ENCODE results near the gene PKD2L1. TPM values are rescaled to one million over a fixed set of nuclear protein-coding genes. Genes with fewer than 3 reads are reported as not detected.

PKD2L1 gene
- total RNA-seq, 4 donors from 2014 or later = 0.42 TPM; not detected in 3

DNA sequence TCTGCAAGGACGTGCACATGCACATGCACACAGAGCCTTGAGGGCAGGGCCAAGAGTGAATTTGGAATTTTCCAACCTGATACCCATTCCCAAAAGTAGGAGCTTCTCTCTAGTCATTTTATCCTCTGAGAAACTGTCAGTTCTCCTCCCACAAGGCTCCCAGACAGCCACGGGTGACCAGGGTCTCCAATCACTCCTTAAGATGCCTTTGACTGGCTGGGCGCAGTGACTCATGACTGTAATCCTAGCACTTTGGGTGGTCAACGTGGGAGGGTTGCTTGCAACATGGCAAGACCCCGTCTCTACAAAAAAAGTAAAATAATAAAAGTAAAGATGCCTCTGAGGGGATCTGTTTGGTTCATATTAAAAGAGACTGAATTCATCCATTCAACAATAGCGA lies 30.2 kb upstream of the PKD2L1 start:
- DNase-seq (ENCODE audit: low spot score in 2 of 2) = no peak
- WGBS, 2 donors = 68 to 71% methylated on average over 6 of the region's 6 CpGs
- H3K27ac ChIP-seq = peak overlapping the region in 2 of 4 donors; percentile 21 to 62
- H3K4me3 ChIP-seq = no peak overlapping the region
- no peaks in the 10 kb centered on the region for H3K27me3 ChIP-seq
- no peak for TF ChIP-seq POLR2A (IDR thresholded peaks at IDR 0.05)
- TF ChIP-seq EP300 (IDR thresholded peaks at IDR 0.05) = no peak
- TF ChIP-seq, protein P1, sequence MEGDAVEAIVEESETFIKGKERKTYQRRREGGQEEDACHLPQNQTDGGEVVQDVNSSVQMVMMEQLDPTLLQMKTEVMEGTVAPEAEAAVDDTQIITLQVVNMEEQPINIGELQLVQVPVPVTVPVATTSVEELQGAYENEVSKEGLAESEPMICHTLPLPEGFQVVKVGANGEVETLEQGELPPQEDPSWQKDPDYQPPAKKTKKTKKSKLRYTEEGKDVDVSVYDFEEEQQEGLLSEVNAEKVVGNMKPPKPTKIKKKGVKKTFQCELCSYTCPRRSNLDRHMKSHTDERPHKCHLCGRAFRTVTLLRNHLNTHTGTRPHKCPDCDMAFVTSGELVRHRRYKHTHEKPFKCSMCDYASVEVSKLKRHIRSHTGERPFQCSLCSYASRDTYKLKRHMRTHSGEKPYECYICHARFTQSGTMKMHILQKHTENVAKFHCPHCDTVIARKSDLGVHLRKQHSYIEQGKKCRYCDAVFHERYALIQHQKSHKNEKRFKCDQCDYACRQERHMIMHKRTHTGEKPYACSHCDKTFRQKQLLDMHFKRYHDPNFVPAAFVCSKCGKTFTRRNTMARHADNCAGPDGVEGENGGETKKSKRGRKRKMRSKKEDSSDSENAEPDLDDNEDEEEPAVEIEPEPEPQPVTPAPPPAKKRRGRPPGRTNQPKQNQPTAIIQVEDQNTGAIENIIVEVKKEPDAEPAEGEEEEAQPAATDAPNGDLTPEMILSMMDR (IDR thresholded peaks at IDR 0.05) = no peak
- H3K4me1 ChIP-seq = peaks cover 2 to 44% (median 17%) of the 10 kb centered on the region in 4 donors
- H3K36me3 ChIP-seq = peaks cover 0 to 44% (median 7%) of the 10 kb centered on the region in 3 donors
- H3K9me3 ChIP-seq = no peaks in the 10 kb centered on the region

DNA sequence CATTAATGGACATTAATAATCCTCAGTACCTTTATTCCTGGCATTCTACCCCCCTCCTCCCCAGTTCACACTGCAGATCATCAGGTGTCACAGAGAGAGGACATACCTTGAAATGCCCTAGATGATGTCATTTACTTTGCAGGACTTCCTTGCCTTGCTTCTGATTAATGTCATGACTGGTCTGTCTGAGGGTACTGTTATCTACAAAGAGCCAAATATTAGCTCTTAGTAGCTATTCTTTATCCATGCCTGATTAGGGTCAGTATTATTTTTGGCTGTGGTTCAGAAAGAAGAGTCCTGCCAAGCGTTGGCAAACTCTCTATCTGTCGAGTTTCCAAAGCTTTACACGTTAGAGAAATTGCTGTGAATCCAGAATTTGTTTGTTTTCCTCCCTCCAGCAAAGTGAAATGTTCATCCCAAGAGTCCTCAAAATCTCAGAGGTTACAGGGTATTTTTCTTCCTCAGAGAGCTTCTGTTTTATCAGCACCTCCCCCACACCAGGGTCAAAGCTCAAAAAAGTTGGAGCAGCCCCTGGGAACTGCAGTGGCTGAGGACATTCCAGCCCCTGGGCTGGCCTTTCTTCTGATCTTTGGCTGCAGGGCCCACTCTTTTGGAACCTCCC lies 29.6 kb upstream of the PKD2L1 start:
- peaks cover 2 to 38% (median 15%) of the 10 kb centered on the region in 4 donors for H3K4me1 ChIP-seq
- 15 to 32% methylated on average over 3 of the region's 3 CpGs for WGBS, 2 donors
- peak overlapping the region in 2 of 4 donors; percentile 21 to 62 for H3K27ac ChIP-seq
- TF ChIP-seq POLR2A (IDR thresholded peaks at IDR 0.05) (no peak), EP300 (IDR thresholded peaks at IDR 0.05) (no peak)
- TF ChIP-seq, protein P1 (IDR thresholded peaks at IDR 0.05) = no peak
- no peak for DNase-seq (ENCODE audit: low spot score in 2 of 2)
- peaks cover 0 to 50% (median 7%) of the 10 kb centered on the region in 3 donors for H3K36me3 ChIP-seq
- no peaks in the 10 kb centered on the region for H3K9me3 ChIP-seq
- H3K27me3 ChIP-seq = no peaks in the 10 kb centered on the region
- no peak overlapping the region for H3K4me3 ChIP-seq

DNA sequence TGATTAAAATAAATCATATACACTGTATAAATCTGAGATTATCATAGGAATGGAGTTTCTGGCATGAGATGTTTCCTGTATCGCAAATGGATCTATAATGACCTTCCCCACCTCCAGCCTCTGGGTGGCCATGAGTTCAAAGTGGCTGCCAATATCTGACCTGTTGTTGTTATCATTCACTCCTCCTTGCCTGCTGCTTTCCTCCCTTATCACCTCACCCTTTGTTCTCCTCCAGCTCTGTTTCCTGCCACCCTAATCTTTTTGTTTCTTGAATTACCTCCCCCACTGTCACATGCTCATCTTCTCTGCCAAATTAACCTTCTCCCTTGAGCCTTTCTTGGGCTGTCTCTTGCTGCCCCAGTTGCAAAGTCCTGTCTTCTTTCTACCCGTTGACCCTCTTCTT lies 29.0 kb upstream of the PKD2L1 start:
- WGBS, 2 donors = 46 to 52% methylated on average over 2 of the region's 2 CpGs
- TF ChIP-seq EP300 (IDR thresholded peaks at IDR 0.05) = no peak
- no peaks in the 10 kb centered on the region for H3K27me3 ChIP-seq
- H3K4me3 ChIP-seq = no peak overlapping the region
- peaks cover 0 to 56% (median 7%) of the 10 kb centered on the region in 3 donors for H3K36me3 ChIP-seq
- H3K4me1 ChIP-seq = peaks cover 2 to 34% (median 15%) of the 10 kb centered on the region in 4 donors
- DNase-seq (ENCODE audit: low spot score in 2 of 2) = no peak
- no peaks in the 10 kb centered on the region for H3K9me3 ChIP-seq
- peak overlapping the region in 2 of 4 donors; percentile 21 to 52 for H3K27ac ChIP-seq

DNA sequence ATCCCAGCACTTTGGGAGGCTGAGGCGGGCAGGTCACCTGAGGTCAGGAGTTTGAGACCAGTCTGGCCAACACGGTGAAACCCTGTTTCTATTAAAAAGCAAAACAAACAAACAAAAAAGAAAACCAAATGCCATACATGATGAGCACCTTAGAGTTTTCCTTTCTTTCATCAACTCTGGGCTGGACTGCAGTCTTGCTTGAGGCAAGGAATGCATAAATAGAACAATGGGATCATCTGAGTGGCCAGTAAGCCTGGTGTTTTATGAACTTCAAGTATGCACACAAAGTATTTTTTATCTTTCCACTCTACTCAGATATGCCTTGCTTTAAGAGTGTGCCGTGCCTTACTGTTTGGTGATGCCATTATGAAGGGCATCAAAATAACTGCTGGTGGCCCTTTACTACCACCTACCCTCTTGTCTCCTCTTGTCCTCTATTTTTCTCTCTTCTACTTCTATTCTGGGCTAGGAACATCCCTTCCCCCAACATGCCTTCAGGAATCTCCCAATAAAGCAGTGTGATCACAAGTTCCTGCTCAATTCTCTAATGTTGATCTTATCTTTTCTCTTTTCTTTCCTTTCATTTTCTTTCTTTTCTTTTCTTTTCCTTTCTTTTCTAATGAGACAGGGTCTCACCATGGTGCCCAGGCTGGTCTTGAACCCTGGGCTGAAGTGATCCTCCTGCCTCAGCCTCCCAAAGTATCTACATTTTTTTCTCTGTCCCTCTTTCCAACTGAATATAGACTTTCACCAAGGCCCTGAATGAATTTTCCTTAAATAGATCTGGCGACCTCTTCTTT lies 27.2 kb upstream of the PKD2L1 start:
- Histone ChIP-seq H3K27ac (peak overlapping the region in 1 of 4 donors; percentile 42), H3K4me3 (no peak overlapping the region), H3K9me3 (no peaks in the 10 kb centered on the region), H3K27me3 (no peaks in the 10 kb centered on the region), H3K4me1 (peaks cover 2 to 18% (median 9%) of the 10 kb centered on the region in 4 donors), H3K36me3 (peaks cover 0 to 73% (median 7%) of the 10 kb centered on the region in 3 donors)
- 69 to 70% methylated on average over 4 of the region's 4 CpGs for WGBS, 2 donors
- no peak for DNase-seq (ENCODE audit: low spot score in 2 of 2)
- no peak for TF ChIP-seq POLR2A (IDR thresholded peaks at IDR 0.05)
- TF ChIP-seq EP300 (IDR thresholded peaks at IDR 0.05) = no peak
- TF ChIP-seq, protein P1 (IDR thresholded peaks at IDR 0.05) = no peak

DNA sequence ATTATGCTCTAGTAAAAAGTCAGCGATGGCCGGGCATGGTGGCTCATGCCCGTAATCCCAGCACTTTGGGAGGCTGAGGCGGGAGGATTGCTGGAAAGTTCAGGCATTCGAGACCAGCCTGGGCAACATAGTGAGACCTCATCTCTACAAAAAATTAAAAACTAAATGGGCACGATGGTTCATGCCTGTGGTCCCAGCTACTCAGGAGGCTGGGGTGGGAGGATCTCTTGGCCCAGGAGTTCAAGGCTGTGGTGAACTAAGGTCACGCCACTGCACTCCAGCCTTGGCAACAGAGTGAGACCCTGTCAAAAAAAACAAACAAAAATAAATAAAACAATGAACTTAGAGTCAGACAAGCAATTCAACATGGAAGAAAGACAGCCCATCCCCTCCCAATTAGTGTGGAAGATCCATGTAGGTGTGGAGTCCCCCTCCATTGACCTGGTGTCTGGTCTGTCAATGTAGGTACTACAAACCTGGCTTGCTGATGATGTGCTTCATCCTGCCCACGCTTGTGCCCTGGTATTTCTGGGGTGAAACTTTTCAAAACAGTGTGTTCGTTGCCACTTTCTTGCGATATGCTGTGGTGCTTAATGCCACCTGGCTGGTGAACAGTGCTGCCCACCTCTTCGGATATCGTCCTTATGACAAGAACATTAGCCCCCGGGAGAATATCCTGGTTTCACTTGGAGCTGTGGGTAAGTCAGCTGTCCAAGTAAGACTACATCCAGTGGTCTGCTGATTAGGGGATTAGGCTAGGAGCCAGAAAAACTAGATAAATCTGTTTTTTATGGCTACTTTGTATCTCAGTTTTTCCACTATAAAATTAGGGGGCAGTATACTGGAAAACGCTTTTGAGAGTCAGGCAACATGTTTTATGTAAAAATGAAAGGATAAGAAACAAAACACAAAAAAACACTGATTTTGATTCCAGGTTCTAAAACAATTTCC lies 26.3 kb upstream of the PKD2L1 start:
- WGBS, 2 donors = 88 to 94% methylated on average over 14 of the region's 14 CpGs
- no peak for DNase-seq (ENCODE audit: low spot score in 2 of 2)
- Histone ChIP-seq H3K9me3 (no peaks in the 10 kb centered on the region), H3K27ac (no peak overlapping the region), H3K4me1 (peaks cover 2 to 27% (median 9%) of the 10 kb centered on the region in 4 donors), H3K4me3 (no peak overlapping the region), H3K27me3 (no peaks in the 10 kb centered on the region), H3K36me3 (peaks cover 0 to 79% (median 7%) of the 10 kb centered on the region in 3 donors)
- TF ChIP-seq EP300 (IDR thresholded peaks at IDR 0.05) (no peak), POLR2A (IDR thresholded peaks at IDR 0.05) (no peak)
- TF ChIP-seq, protein P1 (IDR thresholded peaks at IDR 0.05) = no peak
